DOHH2 (cell line): ENCODE measurements around the gene PSMC5.
"Not testable (repeated sequence)": the region's sequence is repeated elsewhere in the genome, so short reads cannot be mapped to it uniquely, and the experiment has no call there.

Experiments
- H3F3A ChIP-seq: fragments of 200-600 bp; sonication (generic), shearing (Covaris generic); 2 replicates; pipeline ENCODE4 v1.6.0; 2016; ENCODE audit warnings: antibody characterized with exemption, mild to moderate bottlenecking; ENCODE audit not compliant: control insufficient read depth, insufficient read depth
- H3K27ac ChIP-seq: fragments of 200-600 bp; sonication (generic); 2 replicates; pipeline ENCODE4 v1.5.1; 2014; ENCODE audit warnings: low read depth, mild to moderate bottlenecking, low read length, moderate library complexity
- H3K27me3 ChIP-seq: fragments of 200-600 bp; sonication (generic); 2 replicates; pipeline ENCODE4 v1.6.1; 2014; ENCODE audit warnings: mild to moderate bottlenecking, low read length, mixed read lengths; ENCODE audit not compliant: control insufficient read depth
- H3K36me3 ChIP-seq: fragments of 200-600 bp; sonication (generic); 2 replicates; pipeline ENCODE4 v1.6.1; 2014; ENCODE audit warnings: mild to moderate bottlenecking, low read length, moderate library complexity, mixed read lengths; ENCODE audit not compliant: control insufficient read depth
- H3K4me1 ChIP-seq: fragments of 200-600 bp; sonication (generic); 2 replicates; pipeline ENCODE4 v1.6.1; 2014; ENCODE audit warnings: mild to moderate bottlenecking, low read length, mixed read lengths; ENCODE audit not compliant: control insufficient read depth
- H3K4me2 ChIP-seq: fragments of 200-600 bp; sonication (generic); 2 replicates; pipeline ENCODE4 v1.6.0; 2014; ENCODE audit warnings: mild to moderate bottlenecking, low read length, moderate library complexity
- H3K4me3 ChIP-seq: fragments of 200-600 bp; sonication (generic); 2 replicates; pipeline ENCODE4 v1.5.1; 2014; ENCODE audit warnings: mild to moderate bottlenecking, low read length, mixed read lengths
- H3K79me2 ChIP-seq: fragments of 200-600 bp; sonication (generic); 2 replicates; pipeline ENCODE4 v1.6.1; 2014; ENCODE audit warnings: mild to moderate bottlenecking, low read length, mixed read lengths; ENCODE audit not compliant: control insufficient read depth
- H3K9me2 ChIP-seq: fragments of 200-600 bp; sonication (generic); replicated peaks from 2 replicates; pipeline ENCODE4 v1.6.1; 2014; ENCODE audit warnings: mild to moderate bottlenecking, low read length, mixed read lengths; ENCODE audit not compliant: control insufficient read depth
- H3K9me3 ChIP-seq: fragments of 200-600 bp; sonication (generic); 2 replicates; pipeline ENCODE4 v1.6.1; 2014; ENCODE audit warnings: antibody characterized with exemption, low read length, mixed read lengths; ENCODE audit not compliant: control insufficient read depth, insufficient read depth
- H4K20me1 ChIP-seq: fragments of 200-600 bp; sonication (generic); 2 replicates; pipeline ENCODE4 v1.6.0; 2014; ENCODE audit warnings: low read depth, mild to moderate bottlenecking, antibody characterized with exemption, low read length, moderate library complexity; ENCODE audit not compliant: control insufficient read depth, insufficient read depth
- EZH2phosphoT487 ChIP-seq: fragments of 200-600 bp; sonication (generic); IDR thresholded peaks from 2 replicates; pipeline ENCODE4 v1.6.1; 2017; ENCODE audit warnings: borderline replicate concordance, mild to moderate bottlenecking, antibody characterized with exemption, low read length, moderate library complexity, mixed read lengths
- TF ChIP-seq, protein P1 (sequence below): fragments of 200-600 bp; sonication (generic); IDR thresholded peaks from one replicate; pipeline ENCODE4 v1.5.1; 2014; ENCODE audit warnings: antibody characterized with exemption, mild to moderate bottlenecking, low read depth, low read length; ENCODE audit not compliant: poor library complexity, severe bottlenecking

Gene PSMC5

GRCh38 chr17:63786971-63787711 lies 40.1 kb upstream of the PSMC5 start:
- H3K9me3 ChIP-seq, result no peaks in the 10 kb centered on the region
- H3K27ac ChIP-seq, result no peak overlapping the region
- H3K4me1 ChIP-seq, result peaks cover 3% of the 10 kb centered on the region
- H3K9me2 ChIP-seq, result no peaks in the 10 kb centered on the region
- H3K4me3 ChIP-seq, result no peak overlapping the region
- no peaks in the 10 kb centered on the region for H3K27me3 ChIP-seq
- peaks cover 18% of the 10 kb centered on the region for H4K20me1 ChIP-seq
- peaks cover 97% of the 10 kb centered on the region for H3K36me3 ChIP-seq
- TF ChIP-seq, protein P1, sequence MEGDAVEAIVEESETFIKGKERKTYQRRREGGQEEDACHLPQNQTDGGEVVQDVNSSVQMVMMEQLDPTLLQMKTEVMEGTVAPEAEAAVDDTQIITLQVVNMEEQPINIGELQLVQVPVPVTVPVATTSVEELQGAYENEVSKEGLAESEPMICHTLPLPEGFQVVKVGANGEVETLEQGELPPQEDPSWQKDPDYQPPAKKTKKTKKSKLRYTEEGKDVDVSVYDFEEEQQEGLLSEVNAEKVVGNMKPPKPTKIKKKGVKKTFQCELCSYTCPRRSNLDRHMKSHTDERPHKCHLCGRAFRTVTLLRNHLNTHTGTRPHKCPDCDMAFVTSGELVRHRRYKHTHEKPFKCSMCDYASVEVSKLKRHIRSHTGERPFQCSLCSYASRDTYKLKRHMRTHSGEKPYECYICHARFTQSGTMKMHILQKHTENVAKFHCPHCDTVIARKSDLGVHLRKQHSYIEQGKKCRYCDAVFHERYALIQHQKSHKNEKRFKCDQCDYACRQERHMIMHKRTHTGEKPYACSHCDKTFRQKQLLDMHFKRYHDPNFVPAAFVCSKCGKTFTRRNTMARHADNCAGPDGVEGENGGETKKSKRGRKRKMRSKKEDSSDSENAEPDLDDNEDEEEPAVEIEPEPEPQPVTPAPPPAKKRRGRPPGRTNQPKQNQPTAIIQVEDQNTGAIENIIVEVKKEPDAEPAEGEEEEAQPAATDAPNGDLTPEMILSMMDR, result no peak
- no peak for TF ChIP-seq EZH2phosphoT487
- H3F3A ChIP-seq, result 0 out of 2 replicates have a peak, but pooled peaks cover 5% of the 10 kb centered on the region
- H3K4me2 ChIP-seq, result no peak overlapping the region
- H3K79me2 ChIP-seq, result peaks cover 96% of the 10 kb centered on the region

DNA sequence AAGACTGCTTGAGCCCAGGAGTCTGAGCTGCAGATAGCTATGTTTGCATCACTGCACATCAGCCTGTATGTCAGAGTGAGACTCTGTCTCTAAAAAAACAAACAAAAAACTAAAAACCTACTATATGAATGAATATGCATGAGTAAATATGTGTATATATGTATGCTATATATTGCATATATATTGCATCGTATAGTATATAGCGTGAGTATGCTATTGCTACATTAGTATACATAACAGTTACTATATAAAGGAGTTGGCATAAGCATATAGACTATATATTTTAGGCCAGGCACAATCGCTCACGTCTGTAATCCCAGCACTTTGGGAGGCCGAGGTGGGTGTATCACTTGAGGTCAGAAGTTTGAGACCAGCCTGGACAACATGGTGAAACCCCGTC lies 37.2 kb upstream of the PSMC5 start:
- Histone ChIP-seq H3F3A (0 out of 2 replicates have a peak, but pooled peaks cover 3% of the 10 kb centered on the region), H4K20me1 (peaks cover 7% of the 10 kb centered on the region; the same call in 1 of the 2 replicates), H3K27ac (no peak overlapping the region), H3K4me3 (no peak overlapping the region), H3K9me3 (no peaks in the 10 kb centered on the region), H3K36me3 (peaks cover 95% of the 10 kb centered on the region), H3K9me2 (no peaks in the 10 kb centered on the region), H3K27me3 (no peaks in the 10 kb centered on the region), H3K79me2 (peaks cover 90% of the 10 kb centered on the region), H3K4me2 (no peak overlapping the region), H3K4me1 (no peaks in the 10 kb centered on the region)
- TF ChIP-seq, protein P1, result no peak
- TF ChIP-seq EZH2phosphoT487, result no peak

DNA sequence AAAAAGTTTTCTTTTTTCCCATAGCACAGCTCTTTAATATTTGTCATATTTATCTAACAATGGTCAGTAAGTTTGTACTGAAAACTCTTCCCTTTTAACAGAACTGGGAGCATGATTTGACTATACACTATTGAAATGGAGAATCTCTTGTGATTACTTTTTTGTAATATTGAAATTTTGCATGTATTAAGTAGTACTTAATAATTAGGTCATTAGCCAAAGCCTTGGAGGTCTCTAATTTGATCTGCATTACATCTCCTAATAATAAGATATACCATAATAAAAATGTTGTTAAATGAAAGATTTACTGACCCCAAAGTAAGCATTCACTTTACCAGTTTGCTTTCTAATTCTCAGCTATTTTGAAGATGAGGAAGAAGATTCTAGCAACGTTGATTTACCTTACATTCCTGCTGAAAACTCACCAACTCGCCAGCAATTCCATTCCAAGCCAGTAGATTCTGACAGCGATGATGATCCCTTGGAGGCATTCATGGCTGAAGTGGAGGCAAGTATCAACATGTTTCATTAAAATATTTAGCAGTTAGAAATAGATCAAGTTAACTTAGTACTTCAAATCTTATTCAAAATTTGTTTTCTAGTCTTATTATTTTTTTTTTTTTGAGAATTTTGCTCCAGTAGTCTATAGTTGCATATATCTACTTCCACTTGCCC lies 35.0 kb upstream of the PSMC5 start:
- Histone ChIP-seq H3F3A (0 out of 2 replicates have a peak, but pooled peaks cover 3% of the 10 kb centered on the region), H3K4me2 (no peak overlapping the region), H3K27me3 (no peaks in the 10 kb centered on the region), H3K9me2 (no peaks in the 10 kb centered on the region), H3K79me2 (peaks cover 84% of the 10 kb centered on the region), H3K36me3 (peaks cover 96% of the 10 kb centered on the region), H4K20me1 (0 out of 2 replicates have a peak, but pooled peaks cover 3% of the 10 kb centered on the region), H3K9me3 (no peaks in the 10 kb centered on the region), H3K27ac (no peak overlapping the region), H3K4me1 (no peaks in the 10 kb centered on the region), H3K4me3 (no peak overlapping the region)
- TF ChIP-seq, protein P1, result no peak
- no peak for TF ChIP-seq EZH2phosphoT487

GRCh38 chr17:63796375-63796774 lies 30.9 kb upstream of the PSMC5 start:
- not testable (repeated sequence) for H4K20me1 ChIP-seq, H3K27ac ChIP-seq, H3K9me3 ChIP-seq, H3K9me2 ChIP-seq, H3K27me3 ChIP-seq, H3F3A ChIP-seq, H3K4me3 ChIP-seq, H3K4me2 ChIP-seq, H3K4me1 ChIP-seq
- Histone ChIP-seq H3K79me2 (peaks cover 62% of the 10 kb centered on the region), H3K36me3 (peaks cover 98% of the 10 kb centered on the region)
